ENCODE measurements around the gene GNG7.
"Not testable (repeated sequence)": the region's sequence is repeated elsewhere in the genome, so short reads cannot be mapped to it uniquely, and the experiment has no call there.

GNG7 gene

GRCh38 chr19:2582984-2583956 is 119.2 kb downstream of the GNG7 start:
- in situ Hi-C loops (cut with HindIII; ENCODE audit: low pct_unique_long_range_greater_than_20kb, low sequenced_read_pairs) = no loop called here
- TF ChIP-seq JUND (IDR thresholded peaks at IDR 0.05; ENCODE audit: low read depth) = no peak

GRCh38 chr19:2580396-2580795 is 122.1 kb downstream of the GNG7 start:
- DNase-seq (ENCODE audit: low read depth in 1 of 2, low spot score in 1 of 2); in situ Hi-C loops (cut with HindIII; ENCODE audit: low pct_unique_long_range_greater_than_20kb, low sequenced_read_pairs): not testable (repeated sequence)

More at GRCh38 chr19:2582984-2583956, 119.2 kb downstream of the GNG7 start:
- no peak for DNase-seq (ENCODE audit: low read depth in 1 of 2, low spot score in 1 of 2)

- TF ChIP-seq JUND (IDR thresholded peaks at IDR 0.05; ENCODE audit: low read depth) = no peak
- DNase-seq (ENCODE audit: low read depth in 1 of 2, low spot score in 1 of 2) = no peak
- in situ Hi-C loops (cut with HindIII; ENCODE audit: low pct_unique_long_range_greater_than_20kb, low sequenced_read_pairs) = no loop called here
Observed at GRCh38 chr19:2579678-2580280, 122.7 kb downstream of the GNG7 start.

- peak; percentile 71 to 94 for DNase-seq (ENCODE audit: low read depth in 1 of 2, low spot score in 1 of 2)
- no peak for TF ChIP-seq JUND (IDR thresholded peaks at IDR 0.05; ENCODE audit: low read depth)
- in situ Hi-C loops (cut with HindIII; ENCODE audit: low pct_unique_long_range_greater_than_20kb, low sequenced_read_pairs) = no loop called here
Observed at GRCh38 chr19:2578901-2579677, 123.4 kb downstream of the GNG7 start.

GRCh38 chr19:2578391-2578890 is 124.1 kb downstream of the GNG7 start:
- TF ChIP-seq JUND (IDR thresholded peaks at IDR 0.05; ENCODE audit: low read depth) = no peak
- peak; percentile 42 to 83 for DNase-seq (ENCODE audit: low read depth in 1 of 2, low spot score in 1 of 2)
- in situ Hi-C loops (cut with HindIII; ENCODE audit: low pct_unique_long_range_greater_than_20kb, low sequenced_read_pairs) = no loop called here

- in situ Hi-C loops (cut with HindIII; ENCODE audit: low pct_unique_long_range_greater_than_20kb, low sequenced_read_pairs) = no loop called here
- no peak for TF ChIP-seq JUND (IDR thresholded peaks at IDR 0.05; ENCODE audit: low read depth)
- no peak for DNase-seq (ENCODE audit: low read depth in 1 of 2, low spot score in 1 of 2)
Observed at GRCh38 chr19:2577722-2578335, 124.7 kb downstream of the GNG7 start.

- DNase-seq (ENCODE audit: low read depth in 1 of 2, low spot score in 1 of 2) = no peak
- in situ Hi-C loops (cut with HindIII; ENCODE audit: low pct_unique_long_range_greater_than_20kb, low sequenced_read_pairs) = no loop called here
- no peak for TF ChIP-seq JUND (IDR thresholded peaks at IDR 0.05; ENCODE audit: low read depth)
Observed at GRCh38 chr19:2575734-2576481, 126.6 kb downstream of the GNG7 start.

- TF ChIP-seq JUND (IDR thresholded peaks at IDR 0.05; ENCODE audit: low read depth) = no peak
- in situ Hi-C loops (cut with HindIII; ENCODE audit: low pct_unique_long_range_greater_than_20kb, low sequenced_read_pairs) = no loop called here
- no peak for DNase-seq (ENCODE audit: low read depth in 1 of 2, low spot score in 1 of 2)
Observed at GRCh38 chr19:2574971-2575630, 127.4 kb downstream of the GNG7 start.

- no peak for TF ChIP-seq JUND (IDR thresholded peaks at IDR 0.05; ENCODE audit: low read depth)
- DNase-seq (ENCODE audit: low read depth in 1 of 2, low spot score in 1 of 2) = no peak
- in situ Hi-C loops (cut with HindIII; ENCODE audit: low pct_unique_long_range_greater_than_20kb, low sequenced_read_pairs) = no loop called here
Observed at GRCh38 chr19:2574478-2574931, 128.0 kb downstream of the GNG7 start.

- in situ Hi-C loops (cut with HindIII; ENCODE audit: low pct_unique_long_range_greater_than_20kb, low sequenced_read_pairs) = no loop called here
- no peak for TF ChIP-seq JUND (IDR thresholded peaks at IDR 0.05; ENCODE audit: low read depth)
- no peak for DNase-seq (ENCODE audit: low read depth in 1 of 2, low spot score in 1 of 2)
Observed at GRCh38 chr19:2573916-2574315, 128.6 kb downstream of the GNG7 start.

GRCh38 chr19:2572152-2572551 is 130.3 kb downstream of the GNG7 start:
- in situ Hi-C loops (cut with HindIII; ENCODE audit: low pct_unique_long_range_greater_than_20kb, low sequenced_read_pairs) = not testable (repeated sequence)
- DNase-seq (ENCODE audit: low read depth in 1 of 2, low spot score in 1 of 2) = peak in 1 of 2 experiments; percentile 40
